Measurements from ENCODE around the gene HDAC9. TPM values are rescaled to one million over a fixed set of nuclear protein-coding genes. Genes with fewer than 3 reads are reported as not detected.

Gene HDAC9
- polyA plus RNA-seq, 1 experiment, result 2.1 TPM

- ChIA-PET POLR2A (no interaction called here), CTCF (no interaction called here)
- no peaks in the 10 kb centered on the region for H3K9me3 ChIP-seq (ENCODE audit: control insufficient read depth, insufficient read depth, low read length)
- no peak overlapping the region for H3K4me3 ChIP-seq (ENCODE audit: low read depth, low read length)
- no peak for DNase-seq (ENCODE audit: low read depth, low spot score)
- no peak overlapping the region for H3K27ac ChIP-seq (ENCODE audit: low read depth, low read length)
- TF ChIP-seq CTCF (IDR thresholded peaks at IDR 0.05; ENCODE audit: low read depth, low read length), result no peak
- no peaks in the 10 kb centered on the region for H3K27me3 ChIP-seq (ENCODE audit: control insufficient read depth, insufficient read depth, low read length)
Measured at GRCh38 chr7:18855796-18856195, 360.2 kb downstream of the HDAC9 start.

- Histone ChIP-seq H3K4me3 (ENCODE audit: low read depth, low read length) (no peak overlapping the region), H3K9me3 (ENCODE audit: control insufficient read depth, insufficient read depth, low read length) (no peaks in the 10 kb centered on the region), H3K27ac (ENCODE audit: low read depth, low read length) (no peak overlapping the region), H3K27me3 (ENCODE audit: control insufficient read depth, insufficient read depth, low read length) (no peaks in the 10 kb centered on the region)
- no peak for DNase-seq (ENCODE audit: low read depth, low spot score)
- TF ChIP-seq CTCF (IDR thresholded peaks at IDR 0.05; ENCODE audit: low read depth, low read length), result no peak
- ChIA-PET CTCF (no interaction called here), POLR2A (no interaction called here)
Measured at GRCh38 chr7:18858232-18858631, 362.7 kb downstream of the HDAC9 start.

- POLR2A ChIA-PET, result no interaction called here
Measured at GRCh38 chr7:18859318-18859717, 363.8 kb downstream of the HDAC9 start.

GRCh38 chr7:18860221-18860620 is 364.7 kb downstream of the HDAC9 start:
- H3K27ac ChIP-seq (ENCODE audit: low read depth, low read length), result no peak overlapping the region
- TF ChIP-seq CTCF (IDR thresholded peaks at IDR 0.05; ENCODE audit: low read depth, low read length), result no peak
- DNase-seq (ENCODE audit: low read depth, low spot score), result no peak
- ChIA-PET POLR2A (no interaction called here), CTCF (no interaction called here)
- no peaks in the 10 kb centered on the region for H3K27me3 ChIP-seq (ENCODE audit: control insufficient read depth, insufficient read depth, low read length)
- H3K9me3 ChIP-seq (ENCODE audit: control insufficient read depth, insufficient read depth, low read length), result no peaks in the 10 kb centered on the region
- no peak overlapping the region for H3K4me3 ChIP-seq (ENCODE audit: low read depth, low read length)

More at GRCh38 chr7:18859318-18859717, 363.8 kb downstream of the HDAC9 start:
- Histone ChIP-seq H3K9me3 (ENCODE audit: control insufficient read depth, insufficient read depth, low read length) (no peaks in the 10 kb centered on the region), H3K27me3 (ENCODE audit: control insufficient read depth, insufficient read depth, low read length) (no peaks in the 10 kb centered on the region), H3K27ac (ENCODE audit: low read depth, low read length) (no peak overlapping the region), H3K4me3 (ENCODE audit: low read depth, low read length) (no peak overlapping the region)
- CTCF ChIA-PET, result interaction anchor here (0.6 kb wide), 2 partner anchors 148 to 194 kb away, joined by 3 to 6 read pairs; no protein-coding TSS in a partner anchor
- DNase-seq (ENCODE audit: low read depth, low spot score), result no peak
- TF ChIP-seq CTCF (IDR thresholded peaks at IDR 0.05; ENCODE audit: low read depth, low read length), result no peak

GRCh38 chr7:18861514-18862118 is 366.1 kb downstream of the HDAC9 start:
- no peak for TF ChIP-seq CTCF (IDR thresholded peaks at IDR 0.05; ENCODE audit: low read depth, low read length)
- no peak for DNase-seq (ENCODE audit: low read depth, low spot score)
- POLR2A ChIA-PET, result no interaction called here
- no peak overlapping the region for H3K4me3 ChIP-seq (ENCODE audit: low read depth, low read length)
- H3K27ac ChIP-seq (ENCODE audit: low read depth, low read length), result no peak overlapping the region
- no peaks in the 10 kb centered on the region for H3K27me3 ChIP-seq (ENCODE audit: control insufficient read depth, insufficient read depth, low read length)
- CTCF ChIA-PET, result interaction anchor here (1.2 to 1.3 kb wide), 2 partner anchors 13 to 168 kb away, joined by 3 read pairs; no protein-coding TSS in a partner anchor
- no peaks in the 10 kb centered on the region for H3K9me3 ChIP-seq (ENCODE audit: control insufficient read depth, insufficient read depth, low read length)

All from AG04450 (cell line).